Ovary (tissue), 10 donors: ENCODE data around the gene RNU2-1. TPM values are rescaled to one million over a fixed set of nuclear protein-coding genes. Genes with fewer than 3 reads are reported as not detected.
"Not testable (repeated sequence)": the region's sequence is repeated elsewhere in the genome, so short reads cannot be mapped to it uniquely, and the experiment has no call there.

Experiments used
- DNase-seq, 5 donors: peaks; one replicate each; pipeline ENCODE4 v3.0.0-alpha.2; 2019 to 2020
- H3K27ac ChIP-seq, 2 donors: fragments of 200-600 bp; one replicate each; pipeline versions ENCODE4 v1.5.1 to v1.8.0; 2019 to 2022
- H3K27me3 ChIP-seq: fragments of 200-600 bp; one replicate; pipeline ENCODE4 v1.8.0; 2022
- H3K36me3 ChIP-seq: fragments of 200-600 bp; sonication (generic); one replicate; pipeline ENCODE4 v1.5.1; 2019
- H3K4me1 ChIP-seq: one replicate; pipeline ENCODE4 v1.8.1; 2013; ENCODE audit warnings: mild to moderate bottlenecking, moderate library complexity; ENCODE audit not compliant: insufficient read depth
- H3K4me3 ChIP-seq: fragments of 200-600 bp; sonication (generic); one replicate; pipeline ENCODE4 v1.5.1; 2017
- H3K9me3 ChIP-seq, 2 donors: fragments of 200-600 bp in 1 of 2; sonication (generic) in 1 of 2; one replicate each; pipeline versions ENCODE4 v1.5.1 to v1.8.1; 2013 to 2019; ENCODE audit warnings: mild to moderate bottlenecking in 1 of 2, moderate library complexity in 1 of 2
- WGBS, 3 donors: extraction: QIAGEN DNeasy Blood & Tissue Kit in 1 of 3; methylation state at CpG; one replicate each; pipeline versions ENCODE4 v1.1.5 to v1.1.7; 2013 to 2017; 5-methylcytosine and 5-hydroxymethylcytosine counted together
- intact Hi-C, 4 donors: fragments of 100-400 bp; cut with DNase I; formaldehyde crosslinking; loops; one replicate each; pipeline versions ENCODE4 v1.11.0 to v1.15.1; 2022 to 2023
- long read RNA-seq, 3 donors: library from polyadenylated mRNA in 2 of 3; unstranded in 2 of 3; transcript quantifications; one replicate each; pipeline ENCODE4 v2.0.0 and lab custom pipeline, GENCODE V29; 2021 to 2026
- polyA plus RNA-seq, 2 donors: library from polyadenylated mRNA; stranded (reverse); fragments of 200-250 nt in 1 of 2; fragments of 350-450 nt in 1 of 2; fragmentation: Illumina TruSeq in 1 of 2; extraction: RNeasy Lipid Tissue Mini Kit (QIAGEN cat#74804) in 1 of 2; gene quantifications; one replicate each; pipeline ENCODE4 v1.2.3, GENCODE V29; 2013 to 2014
- total RNA-seq, 7 donors: library from RNA; depleted of rRNA in 2 of 7; stranded (reverse); fragments of >200 nt in 2 of 7; fragmentation: NEBNext Ultra II Directional in 3 of 7; extraction: Animal tissue kit (Norgen Biotek cat#: 25700) in 3 of 7; gene quantifications; one replicate each; pipeline versions ENCODE4 v1.1.0 to v1.2.4, GENCODE V29; 2016 to 2023
- donor health status: DM: no; HTN: no; CAD: no; lungs with moderate emphysema.
- donor health status: DM: no; HTN: no; CAD: no.
- donor health status: Bipolar disorder and iron deficiency.
- donor health status: DM: yes; HTN: yes; CAD: no.
- donor health status: DM: no; HTN: no; CAD: no.
- donor health status: DM: yes; HTN: yes; CAD: no.

Gene RNU2-1
- total RNA-seq (over 10,000 TPM in 1 of 7 donors, 1,000 to 10,000 TPM in 4, not detected in 2; 2,710 to 10,212 (median 7,317) TPM), polyA plus RNA-seq (not detected)
- long read RNA-seq, donor 1 = 0 reads
- long read RNA-seq, donor 2 = 0 reads
- long read RNA-seq, donor 3, partial matches to known transcripts = 0 of 1 reads
- long read RNA-seq, donor 3, other reads (novel, unspliced or antisense) = 0 of 1 reads

- H3K4me1 ChIP-seq, DNase-seq, H3K4me3 ChIP-seq, H3K27ac ChIP-seq, H3K36me3 ChIP-seq, H3K27me3 ChIP-seq, H3K9me3 ChIP-seq, intact Hi-C loops: not testable (repeated sequence)
- WGBS, 3 donors = no CpG with 5 or more reads among the region's 31 CpGs
Observed at GRCh38 chr17:43233877-43234276, at the start of gene RNU2-1. Gene RNU2-1 (minus strand): TSS chr17:43233977.

- H3K27ac ChIP-seq, H3K4me3 ChIP-seq: not testable (repeated sequence)
- WGBS, 3 donors = no CpG with 5 or more reads among the region's 30 CpGs
Observed at GRCh38 chr17:43272914-43273313, 39.1 kb upstream of the RNU2-1 start.

GRCh38 chr17:43272483-43272882, 38.7 kb upstream of the RNU2-1 start:
- H3K9me3 ChIP-seq, DNase-seq, H3K36me3 ChIP-seq, intact Hi-C loops, H3K27ac ChIP-seq, H3K4me1 ChIP-seq, H3K4me3 ChIP-seq, H3K27me3 ChIP-seq: not testable (repeated sequence)
- WGBS, 3 donors = no CpG with 5 or more reads among the region's 12 CpGs

More at GRCh38 chr17:43272914-43273313, 39.1 kb upstream of the RNU2-1 start:
- intact Hi-C loops, H3K36me3 ChIP-seq, H3K9me3 ChIP-seq, H3K4me1 ChIP-seq, H3K27me3 ChIP-seq, DNase-seq: not testable (repeated sequence)

- no CpG with 5 or more reads among the region's 43 CpGs for WGBS, 3 donors
- not testable (repeated sequence) for H3K27ac ChIP-seq
Observed at GRCh38 chr17:43270552-43271504, 37.1 kb upstream of the RNU2-1 start.

GRCh38 chr17:43246456-43246855, 12.7 kb upstream of the RNU2-1 start:
- H3K4me1 ChIP-seq, H3K27me3 ChIP-seq, intact Hi-C loops, DNase-seq, H3K9me3 ChIP-seq, H3K36me3 ChIP-seq: not testable (repeated sequence)
- Histone ChIP-seq H3K27ac (peak overlapping the region in 1 of 2 donors; percentile 42), H3K4me3 (peak overlapping the region; percentile 37)
- WGBS, 3 donors = 4 to 26% (median 10%) methylated on average over 12 to 20 of the region's 23 CpGs

More at GRCh38 chr17:43270552-43271504, 37.1 kb upstream of the RNU2-1 start:
- DNase-seq, H3K4me1 ChIP-seq, intact Hi-C loops, H3K9me3 ChIP-seq, H3K27me3 ChIP-seq, H3K4me3 ChIP-seq, H3K36me3 ChIP-seq: not testable (repeated sequence)

GRCh38 chr17:43240596-43241352, 7.0 kb upstream of the RNU2-1 start:
- H3K27ac ChIP-seq, DNase-seq, H3K4me3 ChIP-seq, H3K4me1 ChIP-seq, H3K9me3 ChIP-seq, H3K27me3 ChIP-seq, H3K36me3 ChIP-seq, intact Hi-C loops: not testable (repeated sequence)
- WGBS, 3 donors = no CpG with 5 or more reads among the region's 34 CpGs

- H3K36me3 ChIP-seq, intact Hi-C loops: not testable (repeated sequence)
Observed at GRCh38 chr17:43239597-43239996, 5.8 kb upstream of the RNU2-1 start.

GRCh38 chr17:43233263-43233662, 514 bp downstream of the RNU2-1 start:
- H3K4me3 ChIP-seq, H3K27ac ChIP-seq, H3K27me3 ChIP-seq, DNase-seq, H3K9me3 ChIP-seq, H3K4me1 ChIP-seq, H3K36me3 ChIP-seq, intact Hi-C loops: not testable (repeated sequence)
- no CpG with 5 or more reads among the region's 15 CpGs for WGBS, 3 donors

More at GRCh38 chr17:43239597-43239996, 5.8 kb upstream of the RNU2-1 start:
- not testable (repeated sequence) for DNase-seq, H3K9me3 ChIP-seq, H3K4me3 ChIP-seq, H3K4me1 ChIP-seq, H3K27ac ChIP-seq, H3K27me3 ChIP-seq
- no CpG with 5 or more reads among the region's 26 CpGs for WGBS, 3 donors

GRCh38 chr17:43232021-43232699, 1.6 kb downstream of the RNU2-1 start:
- H3K36me3 ChIP-seq, H3K4me1 ChIP-seq, H3K27ac ChIP-seq, H3K27me3 ChIP-seq, intact Hi-C loops, H3K9me3 ChIP-seq: not testable (repeated sequence)
- 70 to 75% (median 70%) methylated on average over 8 to 20 of the region's 24 CpGs for WGBS, 3 donors
- peak overlapping the region; percentile 0 for H3K4me3 ChIP-seq
- peak; percentile 68 to 92 (median 73) for DNase-seq

- H3K27me3 ChIP-seq, H3K9me3 ChIP-seq, H3K36me3 ChIP-seq, intact Hi-C loops, H3K4me1 ChIP-seq, H3K27ac ChIP-seq: not testable (repeated sequence)
- peak in 1 of 5 donors; percentile 18 for DNase-seq
- H3K4me3 ChIP-seq = peak overlapping the region; percentile 0
- 49 to 72% (median 61%) methylated on average over 17 to 27 of the region's 40 CpGs for WGBS, 3 donors
Observed at GRCh38 chr17:43231205-43232020, 2.4 kb downstream of the RNU2-1 start.
